ENCODE data around the gene PLCH2.

Gene PLCH2

DNA sequence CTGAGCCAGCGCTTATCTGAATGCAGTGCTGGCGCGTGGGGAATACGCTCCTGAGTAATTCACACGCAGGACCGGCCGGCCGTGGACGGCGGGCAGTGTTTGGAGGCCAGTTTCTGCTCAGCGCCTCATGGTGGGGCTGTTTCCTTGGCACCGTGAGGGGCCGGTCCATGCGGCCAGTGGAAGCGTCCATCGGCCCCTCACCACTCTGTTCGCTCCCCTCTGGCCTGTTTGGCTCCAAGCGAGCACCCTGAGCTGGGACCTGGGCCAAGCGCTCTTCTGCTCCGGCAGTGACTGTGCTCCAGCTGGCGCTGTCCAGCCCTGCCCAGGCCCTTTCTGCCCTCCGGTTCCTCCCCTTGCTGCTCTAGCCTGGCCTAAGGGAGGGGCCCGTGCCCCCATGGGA is 16.3 kb upstream of the PLCH2 start:
- peak; percentile 34 for DNase-seq (ENCODE audit: low read depth, low spot score)

DNA sequence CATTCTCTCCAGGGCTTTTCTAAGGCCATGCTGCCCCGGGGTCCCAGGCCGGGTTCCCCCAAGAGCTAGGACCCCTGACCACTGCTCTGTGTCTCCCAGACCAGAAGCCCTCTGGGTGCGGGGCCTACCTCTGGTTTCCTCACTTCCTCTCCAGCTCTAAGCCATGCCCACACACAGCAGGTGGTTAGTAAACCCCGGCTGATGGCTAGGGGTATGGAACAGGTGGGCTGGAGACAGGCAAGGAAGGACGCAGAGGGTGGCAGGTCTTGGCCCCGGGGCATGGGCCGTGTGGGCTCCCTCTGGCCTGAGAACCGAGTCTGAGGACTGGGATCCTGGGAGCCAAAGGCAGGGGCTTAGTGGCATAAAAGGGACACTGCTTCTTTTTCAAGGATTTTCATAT is 15.9 kb upstream of the PLCH2 start:
- DNase-seq (ENCODE audit: low read depth, low spot score), result no peak

DNA sequence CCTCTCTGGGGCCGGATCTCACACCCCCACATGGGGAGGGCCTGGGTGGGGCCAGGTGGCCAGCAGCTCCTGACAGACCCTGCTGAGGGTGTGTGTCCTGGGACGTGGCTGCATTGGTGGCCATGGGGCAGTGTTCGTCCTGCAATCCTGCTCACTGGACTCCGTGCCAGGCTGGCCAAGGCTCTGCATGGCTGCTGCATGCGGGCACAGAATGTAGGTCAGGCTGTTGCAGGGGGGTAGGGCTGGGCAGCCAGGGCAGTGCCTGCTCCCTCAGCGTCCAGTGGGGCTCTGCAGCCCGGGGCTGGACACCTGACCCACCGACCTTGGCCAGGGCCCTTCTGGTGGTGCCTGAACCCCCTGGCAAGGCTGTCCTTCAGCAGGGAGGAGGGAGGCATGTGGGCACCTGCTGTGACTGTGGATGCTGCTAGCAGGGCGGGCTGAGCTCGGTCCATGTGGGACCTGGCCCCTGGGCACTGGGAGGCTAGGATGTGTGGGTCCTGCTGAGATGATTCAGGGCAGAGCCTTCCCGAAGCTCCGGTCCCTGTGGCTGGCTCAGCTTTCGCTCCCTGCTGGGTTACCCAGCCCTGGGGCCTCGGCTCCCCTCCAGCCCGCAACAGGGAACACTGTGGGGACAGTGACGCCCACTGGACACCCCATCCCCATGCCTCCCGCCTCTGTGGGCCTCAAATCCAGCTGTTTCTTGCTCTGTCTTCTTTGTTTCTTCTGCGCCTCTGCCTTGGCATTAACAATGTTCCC is 14.9 kb upstream of the PLCH2 start:
- no peak for DNase-seq (ENCODE audit: low read depth, low spot score)

DNA sequence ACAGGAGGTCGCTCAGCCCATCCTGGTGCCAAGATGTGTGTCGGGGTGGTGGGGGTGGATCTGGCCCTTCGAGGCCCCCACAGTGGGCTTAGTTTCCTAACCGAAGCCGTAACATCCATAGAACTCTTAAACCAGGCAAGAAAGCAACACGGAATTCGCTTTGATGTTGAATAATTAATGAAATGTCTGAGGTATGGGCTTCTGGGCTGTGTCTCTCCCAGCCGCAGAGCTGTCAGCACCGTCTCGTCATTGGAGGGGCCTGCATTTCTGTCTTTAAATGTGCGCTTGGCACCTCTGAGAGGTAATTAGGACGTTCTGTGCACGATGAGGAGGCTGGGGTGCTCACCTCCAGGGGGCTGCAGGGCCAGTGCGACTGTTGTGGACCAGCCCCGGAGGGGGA is 13.3 kb upstream of the PLCH2 start:
- no peak for DNase-seq (ENCODE audit: low read depth, low spot score)

DNA sequence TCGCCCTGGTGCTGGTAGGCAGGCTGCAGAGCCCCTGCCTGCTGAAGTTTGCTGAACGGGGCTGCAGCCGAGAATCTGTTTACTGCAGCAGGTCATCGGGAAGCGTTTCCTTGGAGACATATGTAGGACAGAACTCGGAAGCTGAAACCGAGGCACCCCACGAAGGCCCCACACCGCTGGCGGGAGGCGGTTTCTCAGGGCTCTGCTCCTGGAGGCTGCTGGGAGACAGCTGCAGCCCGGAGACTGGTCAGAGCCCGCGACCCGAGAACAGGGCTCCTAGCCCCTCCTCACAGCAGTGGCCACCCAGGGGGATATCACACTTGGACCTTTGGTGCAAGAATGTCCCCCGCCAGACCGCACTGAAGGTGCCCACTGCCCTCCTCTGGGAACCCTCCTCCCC is 12.7 kb upstream of the PLCH2 start:
- DNase-seq (ENCODE audit: low read depth, low spot score), result no peak

DNA sequence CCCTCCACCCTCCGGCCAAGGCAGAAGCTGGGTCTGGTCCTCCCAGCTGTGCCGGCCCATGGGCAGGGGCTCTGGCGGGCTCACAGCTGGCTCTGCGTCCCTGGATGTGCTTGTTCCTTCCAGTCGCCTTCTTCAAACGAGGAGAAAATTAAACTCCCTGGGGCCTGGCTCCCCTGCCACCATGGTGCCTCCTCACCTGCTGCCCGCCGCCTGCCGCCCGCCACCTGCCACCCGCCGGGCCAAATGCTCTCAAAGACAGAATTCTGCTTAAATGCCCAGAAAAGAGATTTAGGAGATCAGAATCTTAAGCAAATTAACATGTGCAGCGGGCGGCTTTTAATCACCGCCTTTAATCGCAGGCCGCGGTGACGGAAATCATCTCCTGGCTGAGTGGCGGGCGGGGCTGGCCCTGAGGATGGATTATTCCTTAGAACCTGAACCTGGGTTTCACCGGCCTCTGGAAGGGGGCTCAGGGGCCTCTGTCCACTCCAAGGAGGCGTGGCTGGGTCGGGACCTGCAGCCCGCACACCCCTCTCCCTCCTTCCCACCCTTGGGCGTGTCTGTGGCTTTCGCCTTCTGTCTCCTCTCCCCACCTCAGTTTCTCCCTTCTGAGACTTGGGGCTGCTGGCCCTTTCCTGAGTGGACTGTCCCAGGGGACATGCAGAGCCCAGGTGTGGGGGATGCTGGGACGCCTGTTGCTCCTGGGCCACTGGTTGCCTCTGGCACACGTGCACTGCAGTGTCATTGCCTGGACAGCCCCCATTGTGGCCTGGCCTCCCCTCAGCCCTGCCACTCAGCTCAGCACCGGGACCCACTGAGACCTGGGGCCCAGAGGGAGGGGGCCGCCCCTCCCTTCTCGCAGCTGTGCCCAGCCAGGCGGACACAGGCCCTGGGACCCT is 10.5 kb upstream of the PLCH2 start:
- DNase-seq (ENCODE audit: low read depth, low spot score), result no peak

DNA sequence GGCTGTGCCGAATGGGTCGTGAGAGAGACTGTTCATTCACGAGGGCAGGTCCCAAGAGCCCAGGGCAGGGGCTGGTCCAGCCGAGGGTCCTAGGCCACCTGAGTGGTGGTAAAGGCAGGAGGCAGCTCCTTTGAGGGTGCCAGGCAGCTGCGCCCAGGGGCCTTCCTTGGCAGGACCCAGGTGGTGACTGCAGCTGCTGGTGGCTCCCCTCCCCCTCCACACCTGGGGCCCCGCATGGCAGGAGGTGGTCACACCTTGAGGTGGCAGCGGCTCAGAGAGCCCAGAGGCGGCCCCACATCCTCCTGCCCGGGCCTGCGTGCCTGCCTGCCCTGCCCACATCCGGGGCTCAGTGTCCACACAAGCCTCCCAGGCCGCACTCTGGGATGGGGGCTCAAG is 9.8 kb upstream of the PLCH2 start:
- DNase-seq (ENCODE audit: low read depth, low spot score), result no peak

DNA sequence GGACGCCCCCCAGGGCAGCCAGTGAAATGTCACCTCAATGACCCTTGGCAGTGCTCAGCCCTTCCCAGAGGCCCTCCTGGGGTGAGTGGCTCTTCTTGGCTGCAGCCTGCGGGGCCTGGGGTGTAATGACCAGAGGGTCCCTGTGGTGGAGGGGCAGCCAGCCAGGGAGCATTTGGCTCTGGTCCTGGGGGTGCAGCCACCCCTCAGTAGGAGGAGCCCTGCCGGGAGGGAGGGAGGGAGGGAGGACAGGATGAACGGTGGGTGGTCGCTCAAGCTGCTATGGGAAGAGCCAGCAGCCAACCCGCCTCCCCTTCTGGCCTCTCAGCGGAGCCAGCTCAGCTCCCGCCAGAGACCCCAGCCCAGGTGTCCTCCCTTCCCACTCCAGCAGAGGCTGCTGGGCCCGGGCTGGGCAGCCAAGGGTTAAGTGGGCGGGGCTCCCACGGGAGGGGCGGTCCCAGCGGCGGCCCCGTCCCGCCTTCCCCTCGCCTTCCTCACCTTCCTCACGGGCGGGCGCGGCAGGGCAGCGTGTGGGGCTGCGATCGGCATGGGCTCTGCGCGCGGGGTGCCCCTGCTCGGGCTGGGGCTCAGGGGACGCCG is 9.0 kb upstream of the PLCH2 start:
- DNase-seq (ENCODE audit: low read depth, low spot score), result peak; percentile 45

DNA sequence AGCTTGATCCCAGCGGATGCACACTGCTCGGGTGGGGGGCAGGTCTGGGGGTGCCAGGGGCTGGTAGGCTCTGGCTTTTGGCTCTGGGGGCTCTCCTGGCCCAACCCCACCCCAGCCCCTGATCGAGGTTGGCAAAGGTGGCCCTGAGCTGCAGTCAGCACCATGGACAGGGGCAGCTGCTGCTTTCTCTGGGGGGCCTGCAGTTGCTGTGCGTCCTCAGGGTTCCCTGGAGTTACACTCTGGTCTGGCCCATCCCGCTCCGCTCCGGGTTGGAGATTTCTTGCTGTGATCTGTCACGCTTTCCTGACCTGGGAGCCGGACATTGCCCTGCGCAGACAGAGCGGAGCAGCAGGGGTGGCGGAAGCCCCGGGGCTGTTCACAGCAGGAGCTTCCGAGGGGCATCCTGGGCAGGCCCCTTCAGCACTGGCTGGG is 8.0 kb upstream of the PLCH2 start:
- peak; percentile 79 for DNase-seq (ENCODE audit: low read depth, low spot score)

DNA sequence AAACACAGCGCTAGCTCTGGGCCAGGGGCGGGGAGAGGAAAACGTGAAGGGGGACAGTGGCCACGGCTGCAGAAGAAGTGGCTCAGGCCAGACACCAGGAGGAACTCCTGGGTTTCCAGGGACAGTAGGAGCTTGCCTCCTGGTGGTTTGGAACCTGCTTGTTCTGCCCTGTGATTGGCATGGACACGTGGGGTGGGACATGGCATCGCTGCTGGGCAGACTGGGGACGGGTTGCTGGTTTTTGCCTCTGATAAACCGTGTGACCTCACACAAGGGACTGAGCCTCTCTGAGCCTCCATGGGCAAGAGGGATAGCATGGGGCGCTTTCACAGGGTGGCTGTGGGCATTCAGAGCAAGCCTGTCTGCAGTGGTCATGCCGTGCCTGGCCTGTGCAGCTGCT is 7.5 kb upstream of the PLCH2 start:
- DNase-seq (ENCODE audit: low read depth, low spot score), result no peak

DNA sequence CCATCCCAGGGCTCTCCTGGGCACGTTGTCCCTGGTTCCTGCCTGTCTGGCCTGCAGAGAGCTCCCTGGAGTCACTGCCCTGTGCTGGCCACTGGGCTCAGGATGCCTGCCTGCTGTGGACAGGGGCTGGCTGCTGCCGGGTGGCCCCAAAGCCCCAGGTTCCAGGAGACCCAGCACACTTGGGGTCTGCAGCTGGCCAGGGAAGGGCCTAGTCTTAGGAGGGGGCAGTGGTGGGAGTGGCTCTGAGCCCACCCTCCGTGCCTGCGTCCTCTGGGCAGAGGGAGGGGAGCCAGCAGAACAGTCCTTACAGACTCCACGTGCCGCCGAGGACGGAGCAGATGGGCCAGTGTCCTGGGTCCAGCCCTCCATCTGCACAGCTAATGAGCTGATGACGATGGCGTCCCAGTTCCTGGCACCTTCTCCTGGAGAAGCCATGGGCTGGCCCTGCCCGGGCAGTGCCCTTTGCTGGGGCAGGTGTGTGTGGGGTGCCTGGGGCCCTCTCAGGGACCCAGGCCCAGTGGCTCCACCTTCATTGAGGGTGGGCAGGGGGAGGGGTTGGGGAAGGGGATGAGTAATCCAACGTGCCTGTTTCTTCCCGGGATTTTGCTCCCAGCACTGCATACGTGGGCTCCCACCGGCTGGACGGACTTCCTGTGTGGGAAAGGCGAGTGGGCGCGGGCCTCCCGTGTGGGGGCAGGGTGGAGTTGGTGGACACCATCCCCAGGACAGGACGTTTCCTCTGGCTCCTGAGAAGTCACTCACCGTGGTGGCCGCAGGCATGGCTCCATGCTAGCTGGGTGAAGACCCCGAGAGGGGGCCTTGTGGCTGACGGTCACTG is 6.8 kb upstream of the PLCH2 start:
- DNase-seq (ENCODE audit: low read depth, low spot score), result no peak

DNA sequence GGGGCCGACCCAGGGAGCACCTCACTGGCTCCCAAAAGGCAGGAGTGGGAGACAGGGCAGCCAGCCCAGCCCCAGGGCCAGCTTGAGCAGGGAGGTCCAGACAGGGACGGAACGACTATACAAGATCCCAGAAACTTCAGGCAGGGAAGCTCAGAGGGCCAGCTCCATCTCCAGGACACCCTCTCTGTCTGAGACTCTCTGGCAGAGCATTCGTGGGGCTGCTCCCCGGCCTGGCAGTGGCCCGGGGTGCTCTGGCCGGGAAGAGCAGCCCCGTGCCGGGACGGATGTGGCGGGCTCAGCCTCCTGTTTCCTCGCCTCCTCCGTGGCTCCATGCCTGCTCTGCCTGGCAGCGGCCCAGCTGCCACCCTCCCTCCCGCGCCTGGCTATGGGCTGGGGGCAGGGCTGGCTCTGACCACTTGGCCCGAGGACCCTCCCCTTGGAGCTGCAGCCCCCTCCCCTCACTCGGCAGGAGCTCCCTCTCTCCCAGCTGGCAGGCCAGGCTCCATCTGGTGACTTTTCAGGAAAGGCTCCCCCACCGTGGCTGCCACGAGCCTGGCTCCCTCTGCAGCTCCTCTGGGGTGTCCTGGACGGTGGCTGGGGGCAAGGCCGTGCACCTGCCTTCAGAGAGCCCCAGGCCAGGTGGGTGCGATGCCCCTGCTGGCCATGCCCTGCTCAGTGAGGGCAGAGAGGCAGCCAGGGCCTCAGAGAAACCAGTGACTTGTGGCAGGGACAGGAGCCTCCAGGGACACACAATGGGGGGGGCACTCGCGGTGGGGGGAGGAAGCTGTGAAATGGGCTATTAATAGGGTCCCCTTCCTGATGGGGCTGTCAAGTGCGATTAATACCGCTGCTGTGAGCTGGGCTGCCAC is 5.6 kb upstream of the PLCH2 start:
- no peak for DNase-seq (ENCODE audit: low read depth, low spot score)

DNA sequence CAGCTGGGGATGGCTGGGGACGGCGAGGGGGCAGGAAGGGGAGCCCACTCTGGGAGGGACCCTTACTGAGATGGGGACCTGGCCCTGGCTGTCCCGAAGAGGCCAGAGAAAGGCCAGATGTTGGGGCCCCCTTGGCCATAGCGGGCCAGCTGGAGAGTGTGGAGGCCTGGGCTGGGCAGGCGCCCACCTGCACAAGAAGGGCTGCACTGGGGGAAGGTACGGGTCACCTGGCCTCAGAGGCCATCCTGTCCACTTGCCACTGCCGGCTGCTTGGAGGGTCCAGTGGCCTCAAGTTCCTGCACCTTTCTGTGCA is 5.0 kb upstream of the PLCH2 start:
- no peak for DNase-seq (ENCODE audit: low read depth, low spot score)

DNA sequence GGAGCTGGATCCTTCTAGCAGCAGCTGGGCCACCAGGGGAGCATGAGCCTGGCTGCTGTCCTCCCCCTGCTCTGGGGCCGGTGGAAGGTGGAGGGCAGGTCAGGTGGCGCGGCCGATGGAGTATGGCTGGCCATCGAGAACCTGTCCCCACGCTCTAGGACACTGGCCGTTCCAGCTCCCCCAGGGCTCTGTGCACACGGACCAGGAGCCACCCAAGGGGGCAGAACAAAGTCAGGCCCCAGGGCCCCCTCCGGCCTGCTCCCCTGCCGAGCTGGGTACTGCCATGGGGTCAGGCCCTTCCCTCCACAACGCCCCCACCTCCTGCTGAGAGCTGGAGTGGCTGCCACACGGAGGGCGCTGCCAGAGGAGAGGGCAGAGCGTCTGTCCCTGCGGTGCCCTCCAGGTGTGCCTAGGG is 4.5 kb upstream of the PLCH2 start:
- no peak for DNase-seq (ENCODE audit: low read depth, low spot score)

DNA sequence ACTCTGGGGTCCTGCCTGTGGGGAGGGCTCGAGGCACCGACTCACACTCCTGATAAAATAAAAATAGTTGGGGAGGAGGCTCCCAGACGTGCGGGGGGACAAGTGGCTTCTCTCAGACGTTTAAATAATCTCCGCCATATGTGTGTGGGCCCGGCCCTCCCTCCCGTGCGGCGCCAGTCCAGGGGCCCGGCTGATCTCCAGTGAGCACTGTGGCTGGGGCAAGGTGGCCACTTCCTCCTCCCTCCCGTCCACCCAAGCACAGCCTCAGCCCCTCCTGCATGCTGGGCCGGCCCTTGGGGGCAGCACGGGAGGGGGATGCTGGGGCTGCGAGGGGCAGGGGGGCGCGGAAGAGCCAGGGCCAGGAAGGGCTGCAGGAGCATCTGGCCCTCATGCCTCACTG is 4.0 kb upstream of the PLCH2 start:
- DNase-seq (ENCODE audit: low read depth, low spot score), result no peak

DNA sequence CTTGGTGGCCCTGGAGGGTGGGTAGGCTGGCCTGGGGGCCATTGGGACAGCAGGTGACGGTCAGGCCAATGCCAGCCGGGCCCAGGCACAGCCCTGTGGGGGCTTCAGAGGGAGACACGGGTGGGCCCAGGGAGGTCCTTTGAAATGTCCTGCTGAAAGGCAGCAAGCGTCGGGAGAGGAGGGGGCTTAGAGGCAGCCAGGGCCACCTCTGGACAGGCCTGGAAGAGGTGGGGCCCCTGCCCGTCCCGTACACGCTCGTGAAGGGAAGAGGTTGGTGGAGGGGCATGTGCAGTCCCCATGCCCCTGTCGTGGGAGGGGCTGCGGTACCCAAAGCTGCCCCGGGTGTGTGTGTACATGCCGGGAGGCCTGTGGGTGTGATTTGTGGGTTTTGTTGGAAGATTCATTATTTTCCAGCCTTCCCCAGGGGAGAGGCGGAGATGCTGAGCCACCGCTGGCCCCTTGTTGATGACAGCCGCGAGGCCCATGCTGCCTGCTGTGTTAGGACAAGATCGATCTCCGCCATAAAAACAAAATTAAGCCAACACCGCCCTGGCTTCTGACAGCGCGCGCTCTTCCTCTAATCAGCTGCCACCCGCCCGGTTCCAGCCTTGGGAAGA is 3.4 kb upstream of the PLCH2 start:
- DNase-seq (ENCODE audit: low read depth, low spot score), result no peak

DNA sequence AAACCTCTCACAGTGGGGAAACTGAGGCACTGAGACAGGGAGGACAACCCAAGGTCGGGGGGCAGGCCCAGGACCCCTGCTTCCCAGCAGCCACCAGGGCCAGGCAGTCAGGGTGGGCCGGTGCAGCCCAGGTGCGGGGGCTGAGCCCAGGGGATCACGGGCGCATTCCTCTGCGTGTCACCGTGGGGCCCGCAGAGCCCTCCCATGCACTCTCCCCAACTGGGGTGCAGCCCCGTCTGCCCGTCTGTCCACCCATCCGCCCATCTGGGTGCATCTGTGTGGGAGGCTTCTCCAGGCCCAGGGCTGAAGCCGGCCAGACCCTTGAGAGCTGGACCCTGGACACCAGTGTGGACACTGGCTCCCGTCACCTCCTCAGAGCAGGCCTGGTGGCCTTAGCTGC is 2.9 kb upstream of the PLCH2 start:
- DNase-seq (ENCODE audit: low read depth, low spot score), result no peak

DNA sequence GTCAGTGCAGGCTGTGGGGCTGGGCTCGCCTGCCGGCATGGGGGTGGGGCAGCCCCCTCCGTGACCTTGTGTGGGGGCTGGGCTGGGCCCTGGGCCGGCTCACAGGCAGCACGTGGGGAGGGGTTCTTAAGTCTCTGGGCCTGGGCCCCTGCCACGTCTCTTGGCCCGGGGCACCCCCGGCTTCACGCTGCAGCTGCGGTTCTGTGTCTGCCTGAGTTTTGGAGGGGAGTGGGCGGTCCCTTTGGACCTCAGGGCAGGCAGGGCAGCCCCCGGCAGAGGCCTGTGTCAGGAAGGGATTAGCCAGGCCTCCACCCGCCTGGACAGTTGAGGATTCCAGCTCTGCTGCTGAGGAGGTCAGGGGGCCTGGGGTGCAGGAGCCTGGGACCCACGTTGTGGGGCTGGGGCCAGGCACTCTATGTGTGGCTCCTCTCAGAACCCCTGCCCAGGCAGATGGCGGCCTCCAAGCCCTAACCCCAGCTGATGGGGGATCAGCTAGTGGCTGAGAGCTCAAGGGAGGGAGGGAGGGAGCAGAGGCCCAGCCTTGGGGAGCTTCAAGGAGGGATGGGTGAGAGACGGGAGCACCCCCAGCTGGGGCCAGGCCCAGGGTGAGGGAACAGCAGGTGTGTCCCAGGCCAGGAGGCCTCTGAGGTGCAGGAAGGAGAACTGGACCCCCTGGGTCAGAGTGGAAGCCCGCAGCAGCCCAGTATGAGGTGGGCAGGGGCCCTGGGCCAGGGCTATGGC is 1.8 kb upstream of the PLCH2 start:
- peak; percentile 26 for DNase-seq (ENCODE audit: low read depth, low spot score)

DNA sequence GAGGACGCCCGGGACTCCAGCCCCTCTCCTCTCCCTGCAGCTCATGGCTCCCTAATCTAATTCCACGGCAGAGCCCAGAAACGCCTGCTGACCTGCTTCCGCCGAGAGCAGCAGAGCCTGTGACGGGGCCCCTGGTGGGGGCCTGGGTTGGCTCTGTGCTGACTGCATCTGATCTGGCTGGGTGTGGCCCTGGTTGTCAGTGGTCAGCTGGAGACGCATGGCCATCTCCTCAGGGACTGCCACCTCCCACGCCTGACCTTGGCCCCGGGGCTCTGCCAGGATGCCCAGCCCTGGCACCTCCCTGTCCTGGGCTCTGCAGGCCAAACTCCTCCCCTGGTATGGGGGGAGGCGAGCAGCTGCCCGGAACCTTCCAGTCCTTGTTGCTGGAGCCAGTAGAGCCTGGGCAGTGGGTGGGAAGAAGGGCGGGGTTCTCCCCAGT is 1.1 kb upstream of the PLCH2 start:
- DNase-seq (ENCODE audit: low read depth, low spot score), result no peak

DNA sequence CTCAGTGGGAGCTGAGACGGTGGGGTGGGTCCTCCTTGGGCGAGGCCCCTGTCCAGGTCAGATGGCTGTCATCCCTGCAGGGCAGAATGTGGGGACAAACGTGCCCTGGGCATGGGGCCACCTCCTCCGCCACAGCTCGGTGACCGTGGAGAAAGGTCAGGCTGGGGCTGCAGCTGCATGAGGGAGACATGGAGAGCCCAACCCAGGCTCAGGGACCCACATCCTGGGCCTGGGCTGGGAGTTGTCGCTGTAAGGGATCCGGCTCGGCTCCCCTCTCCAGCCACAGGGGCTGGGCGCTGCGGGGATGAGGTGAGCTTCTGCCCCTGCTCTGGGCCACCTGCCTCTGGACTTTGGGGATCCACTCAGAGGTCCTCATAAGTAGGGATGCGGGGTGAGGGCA is 518 bp upstream of the PLCH2 start:
- no peak for DNase-seq (ENCODE audit: low read depth, low spot score)
